Epithelial cell of proximal tubule (primary cell): Measurements from ENCODE around the gene NAV3. TPM values are rescaled to one million over a fixed set of nuclear protein-coding genes. Genes with fewer than 3 reads are reported as not detected.

Source experiments
- DNase-seq: peaks from one replicate; pipeline ENCODE4 v3.0.0-alpha.2; 2011; ENCODE audit warnings: low read depth
- H3K4me3 ChIP-seq: 2 replicates; pipeline ENCODE4 v1.5.1; 2011; ENCODE audit warnings: low read depth, mild to moderate bottlenecking, low read length
- CTCF ChIP-seq: conservative IDR thresholded peaks from 2 replicates; pipeline ENCODE4 v1.5.1; 2012; ENCODE audit warnings: low read depth, mild to moderate bottlenecking, low read length
- total RNA-seq: library from RNA; depleted of rRNA; stranded (reverse); fragments of >200 nt; gene quantifications from 2 replicates; pipeline ENCODE4 v1.2.3, GENCODE V29; 2015

NAV3 gene
- total RNA-seq, 1 donor from 2014 or later: 15.5 TPM

- TF ChIP-seq CTCF: no peak
- DNase-seq: no peak
- no peak overlapping the region for H3K4me3 ChIP-seq
These were observed 379.3 kb downstream of the NAV3 start for GRCh38 chr12:78209846-78210505.

DNA sequence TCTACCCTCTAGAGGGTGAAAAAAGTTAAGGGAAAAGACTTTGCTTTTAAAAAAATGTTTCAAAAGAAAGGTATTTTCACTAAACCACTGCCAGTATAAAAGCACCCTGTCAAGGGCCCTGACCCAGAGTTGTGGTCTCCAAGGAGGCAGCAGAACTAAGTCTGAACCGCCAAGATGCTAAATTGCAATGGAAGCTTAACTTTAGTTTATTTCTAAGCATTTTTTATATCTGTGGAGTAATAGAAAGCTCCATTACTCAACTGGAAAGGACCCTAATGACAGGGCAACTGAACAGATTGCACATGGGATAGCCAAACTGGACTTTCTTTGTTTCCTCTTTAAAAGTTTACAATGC, 379.8 kb downstream of the NAV3 start:
- no peak overlapping the region for H3K4me3 ChIP-seq
- TF ChIP-seq CTCF: no peak
- DNase-seq: no peak

- no peak overlapping the region for H3K4me3 ChIP-seq
- peak; percentile 97 for DNase-seq
- TF ChIP-seq CTCF: no peak
These were observed 380.2 kb downstream of the NAV3 start for GRCh38 chr12:78210894-78211302.

DNA sequence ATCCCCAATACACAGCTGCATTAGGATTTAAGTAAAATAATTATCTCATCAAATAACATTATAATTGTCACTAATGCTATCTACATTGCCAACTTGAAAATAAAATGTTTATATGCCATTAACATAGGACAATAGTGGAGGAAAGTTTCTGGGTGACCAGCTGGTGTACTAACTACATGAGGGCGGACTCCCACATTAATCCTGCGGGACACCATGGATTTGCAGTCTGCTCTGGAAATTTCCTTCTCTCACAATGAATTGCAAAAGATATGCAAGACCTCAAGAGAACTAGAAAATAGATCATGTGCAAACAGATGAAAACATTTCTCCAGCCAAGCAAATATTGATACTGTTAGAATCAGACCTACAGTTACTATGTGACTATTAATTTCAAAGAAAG, 390.1 kb downstream of the NAV3 start:
- H3K4me3 ChIP-seq: no peak overlapping the region
- no peak for DNase-seq
- TF ChIP-seq CTCF: no peak

DNA sequence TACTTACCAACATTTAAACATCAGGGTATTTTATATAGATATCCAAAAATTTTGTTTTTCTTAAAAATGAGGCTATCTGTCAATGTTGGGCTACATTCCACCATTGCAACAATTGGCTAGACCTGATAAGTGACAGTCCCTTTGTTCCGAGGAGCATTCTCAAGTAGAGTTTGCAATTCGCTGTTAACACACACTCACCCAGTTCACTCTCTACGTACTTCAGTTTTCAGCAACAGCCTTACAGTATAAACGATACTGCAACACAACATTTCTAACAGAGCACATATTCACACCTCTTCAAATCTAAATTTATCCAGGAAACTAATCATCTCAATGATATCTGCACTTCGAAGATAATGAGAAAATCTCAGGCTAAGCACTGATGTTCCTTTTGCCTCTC, 393.5 kb downstream of the NAV3 start:
- no peak for DNase-seq
- TF ChIP-seq CTCF: no peak
- no peak overlapping the region for H3K4me3 ChIP-seq

DNA sequence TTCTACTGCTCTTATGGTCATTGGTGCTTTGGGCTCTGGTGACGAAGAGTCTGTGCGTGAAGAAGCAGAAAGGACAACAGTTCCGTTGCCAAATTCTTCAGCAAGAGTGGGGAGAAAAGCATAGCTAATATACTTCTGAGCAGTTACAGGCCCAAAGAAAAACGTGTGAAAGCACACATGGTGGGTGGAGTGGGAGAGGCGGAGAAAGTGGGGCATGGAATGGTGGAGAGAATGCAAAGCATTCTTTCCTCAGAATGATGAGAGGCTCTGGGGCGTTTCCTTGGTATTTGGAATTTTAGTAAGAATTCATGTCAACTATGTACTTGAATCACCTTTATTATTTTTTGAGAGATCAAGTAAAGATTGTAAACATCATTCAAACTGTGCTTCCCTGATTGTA, 396.1 kb downstream of the NAV3 start:
- H3K4me3 ChIP-seq: no peak overlapping the region
- no peak for DNase-seq
- TF ChIP-seq CTCF: no peak

- TF ChIP-seq CTCF: peak; percentile 68
- H3K4me3 ChIP-seq: no peak overlapping the region
- DNase-seq: no peak
These were observed 399.0 kb downstream of the NAV3 start for GRCh38 chr12:78229591-78230101.
